Measurements from ENCODE around the gene HPN.

The HPN gene

DNA sequence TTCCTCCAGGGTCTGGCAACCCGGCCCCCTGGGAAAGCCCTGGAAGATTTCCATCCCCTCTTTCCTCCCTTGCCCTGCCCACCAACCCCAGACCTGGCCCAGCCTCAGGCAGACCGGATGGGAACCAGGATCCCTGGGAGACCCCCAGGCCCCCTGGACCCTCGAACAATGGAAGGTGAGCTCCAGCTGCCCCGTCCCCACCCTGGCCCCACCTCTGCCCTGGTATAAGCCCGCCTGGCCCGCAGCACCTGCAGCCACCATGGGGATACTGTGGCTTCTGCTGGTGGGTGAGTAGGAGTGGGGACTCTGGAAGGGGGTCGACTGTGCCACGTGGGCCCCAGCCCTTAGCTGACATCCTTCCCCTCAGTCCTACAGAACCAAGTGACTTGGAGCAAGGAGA is 32.4 kb downstream of the HPN start:
- Histone ChIP-seq H3K4me1 (no peaks in the 10 kb centered on the region), H3K36me3 (no peaks in the 10 kb centered on the region), H3K9me3 (no peaks in the 10 kb centered on the region; the same call in none of the 2 replicates), H3K27me3 (no peaks in the 10 kb centered on the region), H3K4me3 (ENCODE audit: low read depth, low read length) (no peak overlapping the region)
- TF ChIP-seq, protein P1, sequence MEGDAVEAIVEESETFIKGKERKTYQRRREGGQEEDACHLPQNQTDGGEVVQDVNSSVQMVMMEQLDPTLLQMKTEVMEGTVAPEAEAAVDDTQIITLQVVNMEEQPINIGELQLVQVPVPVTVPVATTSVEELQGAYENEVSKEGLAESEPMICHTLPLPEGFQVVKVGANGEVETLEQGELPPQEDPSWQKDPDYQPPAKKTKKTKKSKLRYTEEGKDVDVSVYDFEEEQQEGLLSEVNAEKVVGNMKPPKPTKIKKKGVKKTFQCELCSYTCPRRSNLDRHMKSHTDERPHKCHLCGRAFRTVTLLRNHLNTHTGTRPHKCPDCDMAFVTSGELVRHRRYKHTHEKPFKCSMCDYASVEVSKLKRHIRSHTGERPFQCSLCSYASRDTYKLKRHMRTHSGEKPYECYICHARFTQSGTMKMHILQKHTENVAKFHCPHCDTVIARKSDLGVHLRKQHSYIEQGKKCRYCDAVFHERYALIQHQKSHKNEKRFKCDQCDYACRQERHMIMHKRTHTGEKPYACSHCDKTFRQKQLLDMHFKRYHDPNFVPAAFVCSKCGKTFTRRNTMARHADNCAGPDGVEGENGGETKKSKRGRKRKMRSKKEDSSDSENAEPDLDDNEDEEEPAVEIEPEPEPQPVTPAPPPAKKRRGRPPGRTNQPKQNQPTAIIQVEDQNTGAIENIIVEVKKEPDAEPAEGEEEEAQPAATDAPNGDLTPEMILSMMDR (IDR thresholded peaks at IDR 0.05; ENCODE audit: low read depth, low read length): no peak
- DNase-seq: no peak

DNA sequence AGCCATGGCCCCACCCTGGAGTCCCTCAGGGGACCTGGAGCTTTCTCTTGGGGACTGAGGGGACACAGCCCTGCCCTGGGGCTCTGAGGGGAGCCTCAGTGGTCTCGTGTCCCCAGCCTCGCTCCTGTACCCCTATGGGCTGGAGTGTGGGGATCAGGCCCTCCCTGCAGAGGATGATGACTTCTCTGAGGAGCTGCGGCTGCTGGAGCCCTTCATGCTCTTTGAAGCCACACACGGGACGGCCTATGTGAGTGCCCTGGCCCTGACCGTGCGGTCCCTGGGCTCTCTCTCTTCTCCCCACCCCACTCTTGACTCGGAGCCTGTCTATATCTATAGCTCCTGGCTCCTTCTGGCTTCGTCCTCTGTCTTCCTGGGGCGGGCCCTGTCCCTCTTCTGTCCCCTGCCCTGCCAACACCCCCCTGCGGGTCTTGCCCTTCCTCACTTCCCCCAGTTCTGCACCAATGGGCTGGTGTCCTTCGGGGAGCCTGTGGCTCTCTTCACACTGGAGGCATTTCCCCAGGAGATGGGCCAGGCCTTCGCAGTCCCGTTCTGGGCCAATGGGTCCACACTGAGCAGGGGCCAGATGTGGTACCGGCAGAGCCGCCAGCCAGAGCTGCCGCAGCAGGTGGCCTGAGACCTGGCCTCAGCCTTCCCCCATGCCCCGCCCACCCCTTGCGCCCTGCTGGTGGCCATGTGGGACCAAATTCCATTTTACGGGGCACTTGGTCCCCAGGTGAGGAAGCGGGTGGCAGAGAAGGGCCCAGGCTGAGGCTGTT is 33.1 kb downstream of the HPN start:
- Histone ChIP-seq H3K4me1 (no peaks in the 10 kb centered on the region), H3K36me3 (no peaks in the 10 kb centered on the region), H3K9me3 (no peaks in the 10 kb centered on the region; the same call in none of the 2 replicates), H3K4me3 (ENCODE audit: low read depth, low read length) (no peak overlapping the region), H3K27me3 (no peaks in the 10 kb centered on the region)
- DNase-seq: no peak
- TF ChIP-seq, protein P1 (IDR thresholded peaks at IDR 0.05; ENCODE audit: low read depth, low read length): no peak

DNA sequence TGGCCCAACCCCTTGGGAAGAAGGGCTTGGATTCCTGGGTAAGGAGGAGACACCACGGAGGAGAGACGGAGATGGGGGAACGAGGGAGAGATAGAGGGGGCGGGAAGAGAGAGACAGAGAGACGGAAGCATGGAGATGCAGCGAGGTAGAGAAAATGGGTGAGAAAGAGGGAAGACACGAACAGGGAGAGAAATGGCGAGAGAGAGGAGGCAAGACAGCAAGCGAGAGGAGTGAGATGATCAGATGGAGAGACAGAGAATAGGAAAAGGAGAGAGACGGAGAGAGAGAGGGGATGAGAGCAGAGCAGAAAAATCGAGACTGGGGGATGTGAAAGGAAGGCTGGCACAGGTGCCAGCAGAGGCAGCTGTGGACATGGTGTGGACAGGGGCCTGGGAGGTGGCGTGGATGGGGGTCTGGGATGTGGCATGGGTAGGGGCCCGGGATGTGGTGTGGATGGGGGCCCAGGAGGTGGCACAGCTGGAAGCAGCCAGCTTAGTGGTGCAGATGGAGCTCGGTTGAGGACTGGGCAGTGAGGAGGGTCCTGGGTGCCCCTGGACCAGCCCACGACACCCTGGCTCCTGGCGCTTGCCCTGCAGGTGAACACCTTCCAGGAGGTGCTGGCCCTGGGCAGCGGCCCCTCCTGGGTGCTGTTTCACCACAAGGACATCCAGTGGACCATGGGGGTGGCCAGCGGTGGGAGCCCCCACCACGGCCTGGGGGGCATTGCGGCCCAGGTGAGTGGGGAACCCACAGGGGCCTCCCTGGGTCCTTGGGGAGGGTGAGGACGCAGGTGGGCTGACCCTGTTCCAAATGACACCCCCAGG is 33.9 kb downstream of the HPN start:
- Histone ChIP-seq H3K4me3 (ENCODE audit: low read depth, low read length) (no peak overlapping the region), H3K36me3 (no peaks in the 10 kb centered on the region), H3K4me1 (no peaks in the 10 kb centered on the region), H3K9me3 (no peaks in the 10 kb centered on the region; the same call in 1 of the 2 replicates), H3K27me3 (no peaks in the 10 kb centered on the region)
- DNase-seq: no peak
- TF ChIP-seq, protein P1 (IDR thresholded peaks at IDR 0.05; ENCODE audit: low read depth, low read length): no peak

DNA sequence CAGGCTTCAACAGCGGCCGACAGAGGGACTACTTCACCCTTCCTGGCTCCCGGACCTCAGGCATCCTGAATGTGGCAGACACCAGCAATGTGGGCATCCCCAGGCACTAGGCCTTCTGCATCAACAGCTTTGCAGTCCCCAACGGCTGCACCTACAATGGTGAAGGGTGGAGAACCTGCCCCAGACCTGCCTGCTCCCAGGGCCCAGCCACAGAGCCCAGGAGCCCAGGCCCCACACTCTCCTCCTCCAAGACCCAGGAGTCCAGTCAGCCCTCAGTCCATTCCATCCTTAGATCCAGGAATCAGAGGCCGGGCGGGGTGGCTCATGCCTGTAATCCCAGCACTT is 34.5 kb downstream of the HPN start:
- no peaks in the 10 kb centered on the region for H3K36me3 ChIP-seq
- no peaks in the 10 kb centered on the region for H3K9me3 ChIP-seq
- no peak overlapping the region for H3K4me3 ChIP-seq (ENCODE audit: low read depth, low read length)
- no peak for DNase-seq
- H3K27me3 ChIP-seq: no peaks in the 10 kb centered on the region
- TF ChIP-seq, protein P1 (IDR thresholded peaks at IDR 0.05; ENCODE audit: low read depth, low read length): no peak
- H3K4me1 ChIP-seq: no peaks in the 10 kb centered on the region

DNA sequence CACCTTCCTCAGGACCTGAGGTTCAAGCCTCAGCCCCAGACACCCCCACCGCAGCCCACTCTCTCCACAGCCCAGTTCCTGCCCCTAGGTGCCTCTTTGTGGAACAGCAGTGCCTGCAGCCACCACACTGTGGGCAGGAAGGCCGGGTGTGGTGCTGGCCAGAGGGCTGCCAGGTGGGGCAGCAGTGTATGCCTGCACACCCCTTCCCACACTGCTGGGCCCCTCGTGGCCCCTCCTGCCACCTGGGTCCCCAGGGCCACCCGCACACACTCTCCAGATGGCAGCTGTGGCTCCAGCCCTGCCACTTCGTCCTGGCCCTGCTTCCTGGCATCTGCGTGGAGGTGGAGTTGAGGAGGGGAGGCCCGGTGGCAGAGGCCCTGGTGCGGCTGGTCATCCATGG is 35.1 kb downstream of the HPN start:
- TF ChIP-seq, protein P1 (IDR thresholded peaks at IDR 0.05; ENCODE audit: low read depth, low read length): no peak
- no peaks in the 10 kb centered on the region for H3K9me3 ChIP-seq
- no peaks in the 10 kb centered on the region for H3K36me3 ChIP-seq
- H3K4me3 ChIP-seq (ENCODE audit: low read depth, low read length): no peak overlapping the region
- no peak for DNase-seq
- no peaks in the 10 kb centered on the region for H3K4me1 ChIP-seq
- H3K27me3 ChIP-seq: no peaks in the 10 kb centered on the region

Data from BE2C (cell line).